Cardiac fibroblast (primary cell): ENCODE measurements around the gene LIMS4.
"Not testable (repeated sequence)": the region's sequence is repeated elsewhere in the genome, so short reads cannot be mapped to it uniquely, and the experiment has no call there.

Experiments
- DNase-seq, 2 donors: peaks; one replicate each; pipeline versions ENCODE4 v3.0.0 to v3.0.0-alpha.2; 2010; ENCODE audit warnings: low read depth in 2 of 2
- H3K4me3 ChIP-seq, 2 donors: replicated peaks in 1 of 2; 1 replicate in 1 of 2; 2 replicates in 1 of 2; pipeline ENCODE4 v1.5.1; 2011; ENCODE audit warnings: low read depth in 2 of 2, low read length in 2 of 2, mild to moderate bottlenecking in 2 of 2, moderate library complexity in 1 of 2

The LIMS4 gene

GRCh38 chr2:110456291-110457213, 16.1 kb downstream of the LIMS4 start:
- not testable (repeated sequence) for H3K4me3 ChIP-seq, DNase-seq

DNA sequence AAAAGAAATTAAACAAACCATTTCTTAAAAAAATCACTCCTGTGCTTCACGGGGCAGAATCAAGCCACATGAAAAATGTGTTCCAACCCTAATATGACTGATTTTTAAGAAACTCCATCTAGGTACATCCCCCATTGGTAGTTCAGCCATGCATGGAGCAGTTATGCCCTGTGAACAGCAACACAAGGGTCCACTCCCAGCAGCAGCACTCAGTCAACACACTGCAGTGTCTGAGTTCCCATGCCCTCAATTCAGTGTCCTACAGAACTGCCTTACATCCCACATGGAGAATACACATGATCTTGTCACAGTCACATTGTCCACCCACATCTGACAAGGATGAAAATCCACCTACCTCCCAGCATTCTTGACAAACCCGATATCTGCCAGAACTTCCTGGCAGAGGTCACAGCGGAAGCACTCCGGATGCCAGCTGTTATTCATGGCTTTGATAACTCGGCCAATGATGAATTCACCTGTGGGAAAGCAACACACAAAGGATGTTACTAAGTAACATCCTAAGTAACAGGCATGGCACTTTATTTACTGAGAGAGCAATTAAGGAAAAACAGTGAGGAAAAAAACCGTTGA, 17.4 kb downstream of the LIMS4 start:
- DNase-seq = not testable (repeated sequence)

GRCh38 chr2:110450951-110451350, 21.7 kb downstream of the LIMS4 start:
- not testable (repeated sequence) for DNase-seq, H3K4me3 ChIP-seq

More for the DNA sequence above, 17.4 kb downstream of the LIMS4 start:
- H3K4me3 ChIP-seq = not testable (repeated sequence)

DNA sequence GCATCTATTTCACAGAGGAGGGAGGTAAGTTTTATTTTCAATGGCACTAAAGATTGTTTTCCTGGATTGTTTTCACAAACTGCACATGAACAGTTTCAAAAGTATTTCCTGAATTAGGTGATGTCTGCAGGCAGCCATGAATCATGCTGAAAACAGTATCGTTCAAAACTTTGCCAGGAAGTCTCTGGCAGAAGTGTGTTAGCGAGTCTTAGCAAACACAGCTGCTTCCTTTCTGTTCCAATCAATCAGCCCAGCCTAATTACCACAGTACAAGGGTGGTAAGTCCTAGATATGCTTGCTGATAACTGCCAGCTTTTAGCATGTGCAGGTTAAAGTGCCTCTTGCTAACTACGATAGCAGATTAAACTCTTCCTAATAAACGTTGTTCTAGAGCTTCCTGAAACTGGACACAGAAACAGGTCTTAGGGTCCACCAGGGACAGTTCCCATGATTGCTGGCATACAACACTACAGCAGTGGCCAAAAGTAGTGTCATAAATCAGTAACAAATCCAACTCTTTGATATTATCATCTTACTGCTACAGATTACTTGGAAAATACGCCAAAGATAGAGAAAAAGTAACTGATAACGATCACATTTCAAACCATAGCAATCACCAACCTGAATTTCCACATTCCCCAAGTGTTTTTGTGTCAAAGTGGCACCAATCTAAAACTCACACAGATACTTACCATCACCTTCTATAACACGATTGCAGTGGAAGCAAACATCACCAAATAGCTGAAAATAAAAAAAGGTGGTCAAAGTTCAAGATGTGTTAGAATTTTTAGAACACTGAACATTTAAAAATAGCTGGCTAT, 23.3 kb downstream of the LIMS4 start:
- H3K4me3 ChIP-seq, DNase-seq: not testable (repeated sequence)

- not testable (repeated sequence) for H3K4me3 ChIP-seq, DNase-seq
Observed at GRCh38 chr2:110446644-110447043, 26.0 kb downstream of the LIMS4 start.

DNA sequence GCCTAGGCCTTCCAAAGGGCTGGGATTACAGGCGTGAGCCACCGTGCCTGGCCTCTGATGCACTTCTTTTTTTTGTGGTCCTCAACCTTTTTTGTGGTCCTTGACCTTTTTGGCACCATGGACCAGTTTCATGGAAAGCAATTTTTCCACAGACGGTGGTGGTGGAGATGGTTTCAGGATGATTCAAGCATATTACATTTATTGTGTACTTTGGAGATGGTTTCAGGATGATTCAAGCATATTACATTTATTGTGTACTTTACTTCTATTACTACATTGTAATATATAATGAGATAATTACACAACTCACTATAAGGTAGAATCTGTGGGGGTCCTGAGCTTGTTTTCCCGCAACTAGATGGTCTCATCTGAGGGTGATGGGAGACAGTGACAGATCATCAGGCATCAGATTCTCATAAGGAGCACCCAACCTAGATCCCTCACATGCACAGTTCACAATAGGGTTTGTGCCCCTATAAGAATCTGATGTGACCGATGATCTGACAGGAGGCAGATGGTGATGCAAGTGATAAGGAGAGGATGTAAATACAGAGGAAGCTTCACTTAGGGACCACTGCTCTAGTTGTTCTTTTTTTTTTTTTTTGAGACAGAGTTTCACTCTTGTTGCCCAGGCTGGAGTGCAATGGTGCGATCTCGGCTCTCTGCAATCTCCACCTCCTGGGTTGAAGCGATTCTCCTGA, 29.2 kb downstream of the LIMS4 start:
- not testable (repeated sequence) for DNase-seq, H3K4me3 ChIP-seq

DNA sequence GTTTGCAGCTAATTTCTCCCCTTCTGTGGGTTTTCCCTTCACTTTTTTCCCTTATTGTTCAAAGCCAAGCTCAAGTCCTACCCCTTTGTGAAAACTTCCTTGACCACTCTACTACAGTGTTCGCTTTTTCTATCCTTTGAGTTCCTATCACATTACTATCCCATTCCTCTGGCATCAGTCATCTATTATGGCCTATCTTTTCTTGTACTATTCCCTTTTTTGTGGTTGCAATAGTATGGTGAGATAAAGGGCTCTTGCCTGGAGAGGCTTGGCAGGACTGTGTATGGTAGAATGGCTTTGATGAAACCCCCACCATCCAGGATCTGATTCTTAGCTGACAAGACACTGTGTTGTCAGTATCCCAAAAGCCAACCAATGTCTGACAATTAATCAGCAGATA, 30.7 kb downstream of the LIMS4 start:
- not testable (repeated sequence) for H3K4me3 ChIP-seq, DNase-seq

DNA sequence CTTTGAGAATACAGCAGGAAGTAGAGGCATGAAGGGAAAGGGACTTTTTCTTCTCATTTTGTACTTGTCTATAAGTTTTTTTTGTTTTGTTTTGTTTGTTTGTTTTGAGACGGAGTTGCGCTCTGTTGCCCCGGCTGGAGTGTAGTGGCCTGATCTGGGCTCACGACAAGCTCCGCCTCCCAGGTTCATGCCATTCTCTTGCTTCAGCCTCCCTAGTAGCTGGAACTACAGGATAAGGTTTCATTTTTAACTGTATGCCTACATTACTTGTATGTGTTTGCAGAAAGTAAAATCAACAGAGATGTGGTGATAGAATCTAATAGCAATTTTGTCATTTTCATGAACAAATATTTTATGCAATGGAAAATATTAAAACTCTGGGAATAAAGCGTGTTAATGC, 38.1 kb downstream of the LIMS4 start:
- not testable (repeated sequence) for DNase-seq, H3K4me3 ChIP-seq

GRCh38 chr2:110425725-110426124, 46.9 kb downstream of the LIMS4 start:
- not testable (repeated sequence) for DNase-seq, H3K4me3 ChIP-seq

GRCh38 chr2:110424421-110424820, 48.2 kb downstream of the LIMS4 start:
- DNase-seq, H3K4me3 ChIP-seq: not testable (repeated sequence)

- not testable (repeated sequence) for DNase-seq, H3K4me3 ChIP-seq
Observed at GRCh38 chr2:110423574-110423962, 49.0 kb downstream of the LIMS4 start.

- H3K4me3 ChIP-seq, DNase-seq: not testable (repeated sequence)
Observed at GRCh38 chr2:110422852-110423573, 49.6 kb downstream of the LIMS4 start.

DNA sequence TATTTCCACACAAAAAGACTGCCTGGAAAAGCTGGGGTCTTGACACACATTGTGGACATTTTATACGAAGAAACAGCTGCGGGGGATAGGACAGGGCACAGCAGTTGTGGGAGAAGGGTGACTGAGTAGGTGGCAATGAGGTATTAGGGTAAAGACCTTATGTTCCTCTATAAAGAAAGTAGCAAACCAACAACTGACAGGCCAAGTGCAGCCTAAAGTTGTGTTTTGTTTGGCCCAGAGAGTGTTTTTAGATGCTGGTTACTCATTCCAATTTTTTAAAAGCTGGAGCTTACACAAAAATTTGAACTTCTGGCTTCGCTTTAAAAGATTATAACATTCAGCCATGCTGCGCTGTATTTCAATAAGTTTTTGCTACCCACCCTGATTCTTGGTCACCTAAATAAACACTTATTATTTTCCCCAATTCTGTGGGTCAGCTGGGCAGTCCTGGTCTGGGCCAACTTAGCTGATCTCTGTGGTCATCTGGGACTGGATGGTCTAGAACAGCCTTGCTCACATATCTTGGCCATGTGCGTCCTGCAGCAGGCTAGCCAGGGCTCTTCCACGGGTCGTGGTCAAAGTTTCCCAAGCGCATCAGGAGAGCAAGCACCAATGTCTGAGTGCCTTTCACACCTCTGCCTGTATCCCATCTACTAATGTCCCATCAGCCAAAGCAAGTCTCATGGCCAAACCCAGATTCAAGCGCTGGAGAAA, 51.8 kb downstream of the LIMS4 start:
- not testable (repeated sequence) for H3K4me3 ChIP-seq, DNase-seq

DNA sequence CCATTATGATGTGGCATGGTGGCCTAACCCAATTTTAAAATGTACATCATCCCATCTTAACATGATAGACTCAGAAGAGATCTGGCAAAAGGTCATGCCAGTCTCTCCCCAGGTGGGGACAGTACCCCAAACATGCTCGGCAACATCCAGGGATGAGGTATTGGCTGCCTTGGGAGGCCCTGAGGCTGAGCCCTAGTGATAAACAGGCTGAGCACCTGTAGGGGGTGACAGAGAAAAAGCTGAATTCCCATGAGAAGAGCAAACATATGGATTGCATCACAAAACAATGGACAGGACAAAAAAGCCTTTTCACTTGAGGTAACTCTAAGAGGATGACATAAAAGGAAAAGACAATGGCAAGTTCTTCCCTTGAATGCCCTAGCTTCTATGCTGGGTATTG, 65.5 kb downstream of the LIMS4 start:
- H3K4me3 ChIP-seq, DNase-seq: not testable (repeated sequence)

GRCh38 chr2:110404988-110405387, 67.6 kb downstream of the LIMS4 start:
- not testable (repeated sequence) for H3K4me3 ChIP-seq, DNase-seq

- not testable (repeated sequence) for H3K4me3 ChIP-seq, DNase-seq
Observed at GRCh38 chr2:110404246-110404645, 68.4 kb downstream of the LIMS4 start.
